Bronchial epithelial cell (primary cell): ENCODE data around the gene DTD1. TPM values are rescaled to one million over a fixed set of nuclear protein-coding genes. Genes with fewer than 3 reads are reported as not detected.

Source experiments
- DNase-seq: peaks from one replicate; pipeline ENCODE4 v3.0.0-alpha.2; 2010; ENCODE audit warnings: low read depth
- FAIRE-seq: peaks from 2 replicates; lab custom pipeline; 2011; peaks lifted over from hg19 to GRCh38; lab: Jason Lieb, UNC
- H3K27me3 ChIP-seq: 2 replicates; pipeline ENCODE4 v1.5.1; 2011; ENCODE audit warnings: low read length; ENCODE audit not compliant: control insufficient read depth, insufficient read depth
- H3K36me3 ChIP-seq: 2 replicates; pipeline ENCODE4 v1.5.1; 2011; ENCODE audit warnings: low read length; ENCODE audit not compliant: control insufficient read depth, insufficient read depth
- H3K4me3 ChIP-seq: 2 replicates; pipeline ENCODE4 v1.5.1; 2011; ENCODE audit warnings: mild to moderate bottlenecking, low read depth, low read length, control low read depth
- CTCF ChIP-seq: IDR thresholded peaks from 2 replicates; pipeline ENCODE4 v1.5.1; 2011; ENCODE audit warnings: mild to moderate bottlenecking, moderate library complexity, low read length, control low read depth, inconsistent platforms; ENCODE audit not compliant: insufficient read depth, severe bottlenecking
- total RNA-seq: library from RNA; depleted of rRNA; stranded (reverse); fragments of >200 nt; gene quantifications from 2 replicates; pipeline ENCODE4 v1.2.1, GENCODE V29; 2014

The DTD1 gene
- total RNA-seq, 1 donor from 2014 or later: 197 TPM

- no peak for TF ChIP-seq CTCF
- H3K4me3 ChIP-seq: no peak overlapping the region
- FAIRE-seq: no peak
Measured at GRCh38 chr20:18774207-18774606, 186.4 kb downstream of the DTD1 start.

DNA sequence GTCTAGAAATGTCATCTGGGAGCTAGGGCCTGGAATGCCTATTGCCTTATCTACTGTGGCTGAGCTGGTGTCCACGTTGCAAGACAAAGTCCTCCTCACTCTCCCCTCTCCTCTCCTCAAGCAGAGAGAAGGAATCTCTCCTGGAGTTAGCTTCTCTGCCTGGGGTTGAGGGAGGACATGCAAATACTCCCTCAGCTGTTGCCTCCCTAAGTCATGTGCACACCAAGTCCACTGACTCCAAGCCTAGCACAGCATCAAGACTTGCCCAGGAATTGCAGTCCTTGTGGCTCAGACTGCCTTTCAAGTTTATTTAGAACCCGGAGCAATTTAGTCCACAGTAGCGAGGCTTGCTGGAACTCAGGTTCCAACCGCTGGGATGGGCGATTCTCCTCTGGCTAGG is 187.8 kb downstream of the DTD1 start:
- no peak for FAIRE-seq

More at GRCh38 chr20:18774207-18774606, 186.4 kb downstream of the DTD1 start:
- DNase-seq: no peak
- Histone ChIP-seq H3K27me3 (no peaks in the 10 kb centered on the region), H3K36me3 (no peaks in the 10 kb centered on the region)

DNA sequence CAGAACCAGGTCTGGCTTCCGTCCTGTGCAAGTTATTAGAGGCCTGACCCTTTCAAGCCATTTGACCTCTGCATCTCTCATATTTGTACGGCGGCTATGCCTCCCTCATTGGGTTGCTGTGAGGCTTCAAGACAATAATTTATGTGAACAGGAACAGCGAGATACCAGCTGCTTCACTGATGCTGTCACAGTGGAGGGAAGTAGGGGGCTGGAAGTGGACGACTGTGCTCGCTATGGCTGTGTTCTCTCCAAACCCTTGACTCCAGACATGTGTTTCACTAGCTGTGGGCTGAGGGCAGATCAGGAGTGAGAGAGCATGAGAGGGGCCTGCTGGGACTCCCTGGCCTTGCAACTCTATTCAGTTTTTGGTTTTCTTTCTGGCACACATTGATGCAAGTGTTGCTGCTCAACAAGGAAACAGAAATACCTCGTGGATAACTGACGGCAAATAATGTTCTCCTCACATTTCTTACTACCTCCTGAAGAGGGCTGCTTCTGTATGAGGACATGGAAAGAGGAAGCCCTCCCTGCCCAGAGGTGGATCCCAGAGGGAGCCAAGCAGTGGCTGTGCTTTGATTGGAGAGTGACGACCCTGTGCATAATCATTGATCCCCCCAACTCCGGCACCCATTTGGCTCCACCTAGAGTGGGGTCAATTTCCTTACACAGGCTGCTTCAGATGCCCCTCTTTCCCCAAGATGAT is 191.0 kb downstream of the DTD1 start:
- Histone ChIP-seq H3K4me3 (no peak overlapping the region), H3K27me3 (no peaks in the 10 kb centered on the region), H3K36me3 (no peaks in the 10 kb centered on the region)
- FAIRE-seq (no peak), DNase-seq (peak; percentile 8)
- TF ChIP-seq CTCF: peak; percentile 13

More for the DNA sequence above, 187.8 kb downstream of the DTD1 start:
- no peak for DNase-seq
- H3K4me3 ChIP-seq: no peak overlapping the region
- no peaks in the 10 kb centered on the region for H3K27me3 ChIP-seq
- H3K36me3 ChIP-seq: no peaks in the 10 kb centered on the region
- TF ChIP-seq CTCF: no peak

GRCh38 chr20:18780385-18781130 is 192.7 kb downstream of the DTD1 start:
- no peak for TF ChIP-seq CTCF
- no peak overlapping the region for H3K4me3 ChIP-seq
- FAIRE-seq (no peak), DNase-seq (no peak)
- no peaks in the 10 kb centered on the region for H3K36me3 ChIP-seq
- no peaks in the 10 kb centered on the region for H3K27me3 ChIP-seq

DNA sequence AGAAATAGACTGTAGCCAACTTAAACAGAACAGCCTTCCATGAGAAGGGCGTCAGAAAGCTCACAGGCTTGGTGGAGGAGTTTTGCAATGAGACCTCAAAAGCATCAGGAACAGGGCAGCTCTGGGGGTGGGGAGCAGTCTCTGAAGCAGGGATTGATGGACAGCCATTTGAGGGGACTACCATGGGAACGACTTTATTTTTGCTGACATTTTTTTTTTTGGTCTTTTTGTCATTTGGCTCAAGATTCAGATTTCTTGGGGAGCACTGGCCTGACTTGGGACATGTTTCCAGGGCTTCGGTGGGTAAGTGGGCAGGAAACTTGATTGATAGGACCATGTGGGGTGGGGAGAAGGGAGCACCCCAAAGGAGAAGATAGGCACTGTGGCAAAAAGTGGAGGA is 193.7 kb downstream of the DTD1 start:
- no peak for TF ChIP-seq CTCF
- no peak for FAIRE-seq
- DNase-seq: no peak
- Histone ChIP-seq H3K27me3 (no peaks in the 10 kb centered on the region), H3K36me3 (no peaks in the 10 kb centered on the region), H3K4me3 (no peak overlapping the region)
